SK-N-SH treated with all-trans-retinoic acid at 6 μM for 48 hours (cell line): ENCODE measurements around the gene DLG2.

ENCODE experiments used
- ATAC-seq: fragments of 200-7000 bp; cut with Tn5 transposase; 3 replicates; pipeline ENCODE4 v1.9.1; 2020; ENCODE audit warnings: mild to moderate bottlenecking, moderate library complexity
- ARNTL ChIP-seq: fragments of 450-650 bp; formaldehyde crosslinking; IDR thresholded peaks from 2 replicates; pipeline ENCODE4 v1.5.0; 2020; ENCODE audit warnings: low read depth, mild to moderate bottlenecking, moderate library complexity, borderline replicate concordance
- BACH2 ChIP-seq: fragments of 250-450 bp; sonication (Bioruptor Pico); IDR thresholded peaks from 2 replicates; pipeline ENCODE4 v1.9.0; 2021; ENCODE audit warnings: mild to moderate bottlenecking, borderline replicate concordance
- CSDC2 ChIP-seq: fragments of 250-450 bp; sonication (Bioruptor Pico); IDR thresholded peaks from 2 replicates; pipeline ENCODE4 v1.5.0; 2020; ENCODE audit warnings: mild to moderate bottlenecking, moderate library complexity
- CSRNP3 ChIP-seq: fragments of 250-450 bp; sonication (Bioruptor Pico); IDR thresholded peaks from 2 replicates; pipeline ENCODE4 v1.5.1; 2021; ENCODE audit warnings: mild to moderate bottlenecking, moderate library complexity
- ESRRG ChIP-seq: fragments of 250-450 bp; sonication (Bioruptor Pico); IDR thresholded peaks from 2 replicates; pipeline ENCODE4 v1.6.1; 2021; ENCODE audit warnings: mild to moderate bottlenecking
- GLIS3 ChIP-seq: fragments of 250-450 bp; sonication (Bioruptor Pico); IDR thresholded peaks from 2 replicates; pipeline ENCODE4 v1.5.0; 2020; ENCODE audit warnings: mild to moderate bottlenecking, moderate library complexity
- ISL1 ChIP-seq: fragments of 250-450 bp; sonication (Bioruptor Pico); IDR thresholded peaks from 2 replicates; pipeline ENCODE4 v2.1.2; 2022; ENCODE audit warnings: mild to moderate bottlenecking, moderate library complexity
- OSR1 ChIP-seq: fragments of 250-450 bp; sonication (Bioruptor Pico); IDR thresholded peaks from 2 replicates; pipeline ENCODE4 v1.8.0; 2022; ENCODE audit warnings: moderate library complexity, mild to moderate bottlenecking, inconsistent platforms
- PATZ1 ChIP-seq: fragments of 250-450 bp; sonication (Bioruptor Pico); IDR thresholded peaks from 2 replicates; pipeline ENCODE4 v1.8.0; 2020; ENCODE audit warnings: mild to moderate bottlenecking, moderate library complexity, borderline replicate concordance
- PPARA ChIP-seq: fragments of 250-450 bp; sonication (Bioruptor Pico); IDR thresholded peaks from 2 replicates; pipeline ENCODE4 v1.5.0; 2020; ENCODE audit warnings: mild to moderate bottlenecking, borderline replicate concordance
- RARB ChIP-seq: fragments of 250-450 bp; sonication (Bioruptor Pico); IDR thresholded peaks from 2 replicates; pipeline ENCODE4 v1.8.0; 2021; ENCODE audit warnings: mild to moderate bottlenecking, moderate library complexity
- SNAI2 ChIP-seq: fragments of 250-450 bp; sonication (Bioruptor Pico); IDR thresholded peaks from 2 replicates; pipeline ENCODE4 v1.5.0; 2020; ENCODE audit warnings: mild to moderate bottlenecking, moderate library complexity
- TCF4 ChIP-seq: fragments of 250-450 bp; sonication (Bioruptor Pico); IDR thresholded peaks from 2 replicates; pipeline ENCODE4 v1.8.0; 2021; ENCODE audit warnings: mild to moderate bottlenecking, moderate library complexity, borderline replicate concordance
- ZC3H10 ChIP-seq: fragments of 250-450 bp; sonication (Bioruptor Pico); IDR thresholded peaks from 2 replicates; pipeline ENCODE4 v1.5.1; 2021; ENCODE audit warnings: mild to moderate bottlenecking, moderate library complexity
- ZFP3 ChIP-seq: fragments of 250-450 bp; sonication (Bioruptor Pico); IDR thresholded peaks from 2 replicates; pipeline ENCODE4 v1.5.0; 2020; ENCODE audit warnings: mild to moderate bottlenecking, moderate library complexity
- ZFP30 ChIP-seq: fragments of 450-650 bp; formaldehyde crosslinking; IDR thresholded peaks from 2 replicates; pipeline ENCODE4 v1.5.0; 2022; ENCODE audit warnings: mild to moderate bottlenecking, moderate library complexity
- ZNF565 ChIP-seq: fragments of 450-650 bp; formaldehyde crosslinking; conservative IDR thresholded peaks from 2 replicates; pipeline ENCODE4 v1.5.0; 2020; ENCODE audit warnings: low read depth, mild to moderate bottlenecking, moderate library complexity
- ZNF70 ChIP-seq: fragments of 450-650 bp; formaldehyde crosslinking; IDR thresholded peaks from 2 replicates; pipeline ENCODE4 v1.5.0; 2020; ENCODE audit warnings: mild to moderate bottlenecking, moderate library complexity
- ZNF8 ChIP-seq: fragments of 450-650 bp; formaldehyde crosslinking; IDR thresholded peaks from 2 replicates; pipeline ENCODE4 v1.5.0; 2020; ENCODE audit warnings: mild to moderate bottlenecking, moderate library complexity
- TF ChIP-seq, protein P1 (sequence below): fragments of 250-450 bp; sonication (Bioruptor Pico); IDR thresholded peaks from 2 replicates; pipeline ENCODE4 v1.8.0; 2021; ENCODE audit warnings: low read depth, mild to moderate bottlenecking, moderate library complexity, borderline replicate concordance
- TF ChIP-seq, protein P2 (sequence below): fragments of 250-450 bp; sonication (Bioruptor Pico); IDR thresholded peaks from 2 replicates; pipeline ENCODE4 v1.5.0; 2020; ENCODE audit warnings: mild to moderate bottlenecking, moderate library complexity
- TF ChIP-seq, protein P3 (sequence below): fragments of 250-450 bp; sonication (Bioruptor Pico); IDR thresholded peaks from 2 replicates; pipeline ENCODE4 v1.5.1; 2020; ENCODE audit warnings: low read depth, mild to moderate bottlenecking, moderate library complexity

Gene DLG2

DNA sequence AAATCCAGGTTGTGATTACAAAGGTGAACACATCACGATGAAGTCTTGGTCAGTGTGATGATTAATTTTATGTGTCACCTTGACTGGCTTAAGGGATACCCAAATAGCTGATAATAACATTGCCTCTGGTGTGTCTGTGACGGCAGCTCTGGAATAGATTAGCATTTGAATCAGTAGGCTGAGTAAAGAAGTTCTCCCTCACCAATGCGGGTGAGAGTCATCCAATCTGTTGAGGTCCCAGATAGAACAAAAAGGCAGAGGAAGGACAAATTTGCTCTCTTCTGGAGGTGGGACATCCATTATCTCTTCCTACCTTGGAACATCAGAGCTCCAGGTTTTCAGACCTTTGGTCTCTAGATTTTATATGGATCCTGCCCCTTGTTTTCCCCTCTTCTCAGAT, 1484.7 kb downstream of the DLG2 start:
- no peak for ATAC-seq
- TF ChIP-seq RARB (CRISPR knock-in tag): no peak
- no peak for TF ChIP-seq ISL1 (CRISPR knock-in tag)
- TF ChIP-seq, protein P1, sequence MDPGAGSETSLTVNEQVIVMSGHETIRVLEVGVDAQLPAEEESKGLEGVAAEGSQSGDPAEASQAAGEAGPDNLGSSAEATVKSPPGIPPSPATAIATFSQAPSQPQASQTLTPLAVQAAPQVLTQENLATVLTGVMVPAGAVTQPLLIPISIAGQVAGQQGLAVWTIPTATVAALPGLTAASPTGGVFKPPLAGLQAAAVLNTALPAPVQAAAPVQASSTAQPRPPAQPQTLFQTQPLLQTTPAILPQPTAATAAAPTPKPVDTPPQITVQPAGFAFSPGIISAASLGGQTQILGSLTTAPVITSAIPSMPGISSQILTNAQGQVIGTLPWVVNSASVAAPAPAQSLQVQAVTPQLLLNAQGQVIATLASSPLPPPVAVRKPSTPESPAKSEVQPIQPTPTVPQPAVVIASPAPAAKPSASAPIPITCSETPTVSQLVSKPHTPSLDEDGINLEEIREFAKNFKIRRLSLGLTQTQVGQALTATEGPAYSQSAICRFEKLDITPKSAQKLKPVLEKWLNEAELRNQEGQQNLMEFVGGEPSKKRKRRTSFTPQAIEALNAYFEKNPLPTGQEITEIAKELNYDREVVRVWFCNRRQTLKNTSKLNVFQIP (CRISPR knock-in tag): no peak
- TF ChIP-seq BACH2: no peak

- TF ChIP-seq ISL1 (CRISPR knock-in tag): no peak
- TF ChIP-seq TCF4 (CRISPR knock-in tag): no peak
- TF ChIP-seq ESRRG (CRISPR knock-in tag): no peak
- TF ChIP-seq CSRNP3 (CRISPR knock-in tag): no peak
- TF ChIP-seq, protein P2, sequence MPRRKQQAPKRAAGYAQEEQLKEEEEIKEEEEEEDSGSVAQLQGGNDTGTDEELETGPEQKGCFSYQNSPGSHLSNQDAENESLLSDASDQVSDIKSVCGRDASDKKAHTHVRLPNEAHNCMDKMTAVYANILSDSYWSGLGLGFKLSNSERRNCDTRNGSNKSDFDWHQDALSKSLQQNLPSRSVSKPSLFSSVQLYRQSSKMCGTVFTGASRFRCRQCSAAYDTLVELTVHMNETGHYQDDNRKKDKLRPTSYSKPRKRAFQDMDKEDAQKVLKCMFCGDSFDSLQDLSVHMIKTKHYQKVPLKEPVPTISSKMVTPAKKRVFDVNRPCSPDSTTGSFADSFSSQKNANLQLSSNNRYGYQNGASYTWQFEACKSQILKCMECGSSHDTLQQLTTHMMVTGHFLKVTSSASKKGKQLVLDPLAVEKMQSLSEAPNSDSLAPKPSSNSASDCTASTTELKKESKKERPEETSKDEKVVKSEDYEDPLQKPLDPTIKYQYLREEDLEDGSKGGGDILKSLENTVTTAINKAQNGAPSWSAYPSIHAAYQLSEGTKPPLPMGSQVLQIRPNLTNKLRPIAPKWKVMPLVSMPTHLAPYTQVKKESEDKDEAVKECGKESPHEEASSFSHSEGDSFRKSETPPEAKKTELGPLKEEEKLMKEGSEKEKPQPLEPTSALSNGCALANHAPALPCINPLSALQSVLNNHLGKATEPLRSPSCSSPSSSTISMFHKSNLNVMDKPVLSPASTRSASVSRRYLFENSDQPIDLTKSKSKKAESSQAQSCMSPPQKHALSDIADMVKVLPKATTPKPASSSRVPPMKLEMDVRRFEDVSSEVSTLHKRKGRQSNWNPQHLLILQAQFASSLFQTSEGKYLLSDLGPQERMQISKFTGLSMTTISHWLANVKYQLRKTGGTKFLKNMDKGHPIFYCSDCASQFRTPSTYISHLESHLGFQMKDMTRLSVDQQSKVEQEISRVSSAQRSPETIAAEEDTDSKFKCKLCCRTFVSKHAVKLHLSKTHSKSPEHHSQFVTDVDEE: no peak
- no peak for TF ChIP-seq PATZ1 (CRISPR knock-in tag)
- TF ChIP-seq ZNF70 (CRISPR knock-in tag): no peak
- no peak for TF ChIP-seq BACH2
- no peak for TF ChIP-seq GLIS3 (CRISPR knock-in tag)
- TF ChIP-seq ZC3H10 (CRISPR knock-in tag): no peak
- TF ChIP-seq SNAI2: no peak
- TF ChIP-seq OSR1 (CRISPR knock-in tag): no peak
- TF ChIP-seq ZNF8: no peak
- no peak for TF ChIP-seq ZFP30 (CRISPR knock-in tag)
- no peak for TF ChIP-seq PPARA (CRISPR knock-in tag)
- no peak for TF ChIP-seq ARNTL (CRISPR knock-in tag)
- TF ChIP-seq CSDC2 (CRISPR knock-in tag): no peak
- no peak for ATAC-seq
Measured at GRCh38 chr11:84140386-84141169, 1486.6 kb downstream of the DLG2 start.

GRCh38 chr11:84137960-84138359, 1489.2 kb downstream of the DLG2 start:
- ATAC-seq: no peak
- TF ChIP-seq OSR1 (CRISPR knock-in tag): no peak
- no peak for TF ChIP-seq ZFP3
- TF ChIP-seq ZC3H10 (CRISPR knock-in tag): no peak
- no peak for TF ChIP-seq ZNF565
- TF ChIP-seq ZNF70 (CRISPR knock-in tag): no peak
- no peak for TF ChIP-seq GLIS3 (CRISPR knock-in tag)
- TF ChIP-seq ESRRG (CRISPR knock-in tag): no peak
- no peak for TF ChIP-seq CSRNP3 (CRISPR knock-in tag)
- TF ChIP-seq ARNTL (CRISPR knock-in tag): no peak
- TF ChIP-seq, protein P3, sequence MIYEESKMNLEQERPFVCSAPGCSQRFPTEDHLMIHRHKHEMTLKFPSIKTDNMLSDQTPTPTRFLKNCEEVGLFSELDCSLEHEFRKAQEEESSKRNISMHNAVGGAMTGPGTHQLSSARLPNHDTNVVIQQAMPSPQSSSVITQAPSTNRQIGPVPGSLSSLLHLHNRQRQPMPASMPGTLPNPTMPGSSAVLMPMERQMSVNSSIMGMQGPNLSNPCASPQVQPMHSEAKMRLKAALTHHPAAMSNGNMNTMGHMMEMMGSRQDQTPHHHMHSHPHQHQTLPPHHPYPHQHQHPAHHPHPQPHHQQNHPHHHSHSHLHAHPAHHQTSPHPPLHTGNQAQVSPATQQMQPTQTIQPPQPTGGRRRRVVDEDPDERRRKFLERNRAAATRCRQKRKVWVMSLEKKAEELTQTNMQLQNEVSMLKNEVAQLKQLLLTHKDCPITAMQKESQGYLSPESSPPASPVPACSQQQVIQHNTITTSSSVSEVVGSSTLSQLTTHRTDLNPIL (CRISPR knock-in tag): no peak
